Measurements from ENCODE around the gene ZNF397.

DNA sequence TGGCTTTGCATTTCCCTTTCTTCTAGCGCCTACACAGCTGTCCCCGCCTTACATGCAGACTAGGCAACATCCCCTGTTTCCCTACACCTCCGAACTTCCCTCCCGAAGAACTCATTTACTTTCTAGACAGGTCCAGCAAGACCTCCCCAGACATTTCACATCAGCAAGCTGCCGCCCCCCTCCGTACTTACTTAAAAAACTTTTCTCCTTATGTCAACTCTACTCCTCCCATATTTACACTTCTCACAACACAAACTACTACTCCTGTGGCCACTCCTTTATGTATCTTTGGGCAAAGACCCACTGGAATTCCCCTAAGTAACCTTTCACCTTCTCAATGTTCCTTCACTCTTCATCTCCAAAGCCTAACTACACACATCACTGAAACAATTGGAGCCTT, 20.4 kb upstream of the ZNF397 start:
- TF ChIP-seq POLR2A (IDR thresholded peaks at IDR 0.05; ENCODE audit: low read depth, low read length) = no peak
- TF ChIP-seq POLR2AphosphoS5 (IDR thresholded peaks at IDR 0.05; ENCODE audit: low read depth, low read length) = no peak
